GM12873 (cell line): Measurements from ENCODE around the gene AKT2.

Experiments
- CTCF ChIP-seq: IDR thresholded peaks from 2 replicates; pipeline ENCODE4 v1.5.1; 2012; ENCODE audit warnings: low read depth, mild to moderate bottlenecking, moderate library complexity, low read length, control low read depth; ENCODE audit not compliant: insufficient read depth; ENCODE audit errors: missing control alignments

Gene AKT2

GRCh38 chr19:40231544-40232424 lies 53.4 kb downstream of the AKT2 start:
- no peak for TF ChIP-seq CTCF

- TF ChIP-seq CTCF: no peak
Measured at GRCh38 chr19:40231057-40231456, 54.1 kb downstream of the AKT2 start.

- TF ChIP-seq CTCF: no peak
Measured at GRCh38 chr19:40229926-40230417, 55.2 kb downstream of the AKT2 start.

DNA sequence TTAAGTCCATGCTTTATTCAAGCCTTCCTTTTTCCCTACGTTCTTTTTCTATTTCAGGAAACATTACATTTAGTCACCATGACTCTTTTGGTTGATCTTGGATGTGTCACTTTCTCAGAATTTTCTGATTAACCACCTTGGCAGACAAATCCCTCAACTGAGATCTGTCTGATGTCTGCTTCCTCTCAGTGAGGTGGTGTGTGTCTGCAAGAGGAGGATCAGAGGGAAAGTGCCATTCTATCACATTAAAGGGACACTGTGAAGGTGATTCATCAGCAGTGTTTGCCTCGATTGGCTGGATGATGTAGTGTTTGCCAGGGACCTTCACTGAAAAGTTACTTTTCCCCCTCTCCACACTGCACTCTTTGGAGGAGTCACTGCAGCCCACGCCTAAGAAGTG lies 55.7 kb downstream of the AKT2 start:
- no peak for TF ChIP-seq CTCF

DNA sequence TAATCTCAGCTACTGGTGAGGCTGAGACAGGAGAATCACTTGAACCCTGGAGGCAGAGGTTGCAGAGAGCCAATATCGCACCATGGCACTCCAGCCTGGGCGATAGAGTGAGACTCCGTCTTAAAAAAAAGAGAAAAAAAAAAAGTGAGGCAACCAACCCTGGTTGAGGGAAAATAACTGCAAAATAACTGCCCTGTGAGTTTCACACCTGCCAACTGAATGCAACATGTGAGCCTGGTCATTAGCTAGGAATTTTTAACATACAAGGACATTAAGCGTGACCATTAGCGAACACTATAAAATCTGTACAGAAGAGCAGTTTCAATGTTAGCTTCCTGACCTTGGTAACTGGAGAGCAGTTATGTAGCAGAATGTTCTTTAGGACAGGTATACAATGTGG lies 56.3 kb downstream of the AKT2 start:
- TF ChIP-seq CTCF: no peak

DNA sequence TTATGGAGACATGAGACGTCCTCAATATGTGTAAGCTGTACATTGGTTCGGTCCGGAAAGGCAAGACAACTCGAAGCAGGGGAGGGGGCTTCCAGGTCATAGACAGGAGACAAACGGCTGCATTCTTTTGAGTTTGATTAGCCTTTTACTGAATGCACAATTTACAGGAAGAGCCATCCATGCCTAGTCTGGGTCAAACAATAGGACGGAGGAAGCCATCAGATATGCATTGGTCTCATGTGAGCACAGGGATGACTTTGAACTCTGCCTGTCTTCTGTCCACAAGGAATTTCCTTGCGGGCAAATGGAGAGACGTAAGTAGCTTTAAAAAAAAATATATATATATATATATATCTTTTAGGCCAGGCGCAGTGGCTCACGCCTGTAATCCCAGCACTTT lies 56.8 kb downstream of the AKT2 start:
- TF ChIP-seq CTCF: no peak

- TF ChIP-seq CTCF: no peak
Measured at GRCh38 chr19:40225440-40226305, 59.5 kb downstream of the AKT2 start.
